Measurements from ENCODE around the gene LOXL3.

DNA sequence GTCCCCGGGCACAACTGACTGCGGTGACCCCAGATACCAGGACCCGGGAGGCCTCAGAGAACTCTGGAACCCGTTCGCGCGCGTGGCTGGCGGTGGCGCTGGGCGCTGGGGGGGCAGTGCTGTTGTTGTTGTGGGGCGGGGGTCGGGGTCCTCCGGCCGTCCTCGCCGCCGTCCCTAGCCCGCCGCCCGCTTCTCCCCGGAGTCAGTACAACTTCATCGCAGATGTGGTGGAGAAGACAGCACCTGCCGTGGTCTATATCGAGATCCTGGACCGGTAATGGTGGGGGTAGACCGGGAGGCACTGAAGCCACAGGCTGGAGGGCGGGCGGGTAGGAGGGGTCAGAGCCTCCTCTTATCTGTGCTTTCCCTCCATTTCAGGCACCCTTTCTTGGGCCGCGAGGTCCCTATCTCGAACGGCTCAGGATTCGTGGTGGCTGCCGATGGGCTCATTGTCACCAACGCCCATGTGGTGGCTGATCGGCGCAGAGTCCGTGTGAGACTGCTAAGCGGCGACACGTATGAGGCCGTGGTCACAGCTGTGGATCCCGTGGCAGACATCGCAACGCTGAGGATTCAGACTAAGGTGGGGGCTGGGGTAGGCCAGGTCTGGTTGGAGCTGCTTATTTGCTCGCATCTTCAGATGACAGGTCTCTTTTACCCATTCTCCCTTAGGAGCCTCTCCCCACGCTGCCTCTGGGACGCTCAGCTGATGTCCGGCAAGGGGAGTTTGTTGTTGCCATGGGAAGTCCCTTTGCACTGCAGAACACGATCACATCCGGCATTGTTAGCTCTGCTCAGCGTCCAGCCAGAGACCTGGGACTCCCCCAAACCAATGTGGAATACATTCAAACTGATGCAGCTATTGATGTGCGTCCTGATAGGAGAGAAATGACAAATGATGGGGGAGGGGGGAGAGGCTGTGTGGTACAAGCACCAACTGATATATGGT lies 23.2 kb downstream of the LOXL3 start:
- TF ChIP-seq CTCF (IDR thresholded peaks at IDR 0.05) (no peak), MXI1 (IDR thresholded peaks at IDR 0.05; ENCODE audit: low read depth, low read length) (peak; percentile 81)
